ENCODE results near the gene ZNF274.

Gene ZNF274

GRCh38 chr19:58203814-58204475 is 21.1 kb downstream of the ZNF274 start:
- Histone ChIP-seq H4K20me1 (no peaks in the 10 kb centered on the region; a peak in 1 of 22 replicates), H3K9ac (no peak overlapping the region), H3K4me3 (peak overlapping the region in 9 of 10 experiments; percentile 16 to 58 (median 32); a peak in 13 of 20 replicates), H3K27ac (no peak overlapping the region), H3K9me3 (replicated peaks in 1 of 11) (peaks cover 100% of the 10 kb centered on the region in 11 experiments), H3K4me1 (no peaks in the 10 kb centered on the region), H3K27me3 (no peaks in the 10 kb centered on the region), H3K36me3 (peaks cover 100% of the 10 kb centered on the region in 11 experiments), H3K4me2 (no peak overlapping the region)
- TF ChIP-seq Cebpa-rat (IDR thresholded peaks at IDR 0.05): no peak

- Histone ChIP-seq H3K36me3 (peaks cover 100% of the 10 kb centered on the region in 11 experiments), H3K4me2 (no peak overlapping the region), H3K9ac (no peak overlapping the region), H3K27me3 (no peaks in the 10 kb centered on the region), H3K9me3 (replicated peaks in 1 of 11) (peaks cover 100% of the 10 kb centered on the region in 11 experiments), H3K4me1 (no peaks in the 10 kb centered on the region), H3K4me3 (peak overlapping the region in 9 of 10 experiments; percentile 16 to 58 (median 32); a peak in 14 of 20 replicates), H4K20me1 (no peaks in the 10 kb centered on the region; a peak in 1 of 22 replicates), H3K27ac (no peak overlapping the region)
- TF ChIP-seq Cebpa-rat (IDR thresholded peaks at IDR 0.05): no peak
Observed at GRCh38 chr19:58204566-58204965, 21.7 kb downstream of the ZNF274 start.

- no peak overlapping the region for H3K4me2 ChIP-seq
- H3K9me3 ChIP-seq (replicated peaks in 1 of 11): peaks cover 100% of the 10 kb centered on the region in 11 experiments
- H4K20me1 ChIP-seq: no peaks in the 10 kb centered on the region; a peak in 1 of 22 replicates
- peaks cover 0 to 4% (median 0%) of the 10 kb centered on the region in 11 experiments; a peak in 1 of 22 replicates for H3K27me3 ChIP-seq
- H3K4me3 ChIP-seq: peak overlapping the region in 9 of 10 experiments; percentile 15 to 59 (median 31); a peak in 16 of 20 replicates
- H3K4me1 ChIP-seq: no peaks in the 10 kb centered on the region
- no peak overlapping the region for H3K27ac ChIP-seq
- TF ChIP-seq Cebpa-rat (IDR thresholded peaks at IDR 0.05): no peak
- no peak overlapping the region for H3K9ac ChIP-seq
- H3K36me3 ChIP-seq: peaks cover 98 to 100% (median 100%) of the 10 kb centered on the region in 11 experiments
Observed at GRCh38 chr19:58209577-58209976, 26.7 kb downstream of the ZNF274 start.

- H3K36me3 ChIP-seq: peaks cover 68 to 78% (median 75%) of the 10 kb centered on the region in 11 experiments
- H3K4me3 ChIP-seq: peak overlapping the region in 7 of 10 experiments; percentile 19 to 54 (median 30); a peak in 13 of 20 replicates
- H3K9me3 ChIP-seq (replicated peaks in 1 of 11): peaks cover 93 to 100% (median 100%) of the 10 kb centered on the region in 11 experiments
- no peak overlapping the region for H3K9ac ChIP-seq
- TF ChIP-seq Cebpa-rat (IDR thresholded peaks at IDR 0.05): peak in 3 of 11 experiments; percentile 11 to 69 (median 35); a peak in 3 of 22 replicates
- no peak overlapping the region for H3K27ac ChIP-seq
- H4K20me1 ChIP-seq: no peaks in the 10 kb centered on the region
- H3K27me3 ChIP-seq: peaks cover 0 to 4% (median 0%) of the 10 kb centered on the region in 11 experiments; a peak in 1 of 22 replicates
- no peaks in the 10 kb centered on the region for H3K4me1 ChIP-seq
- no peak overlapping the region for H3K4me2 ChIP-seq
Observed at GRCh38 chr19:58212336-58213074, 29.6 kb downstream of the ZNF274 start.

- Histone ChIP-seq H4K20me1 (no peaks in the 10 kb centered on the region), H3K9ac (no peak overlapping the region), H3K9me3 (replicated peaks in 1 of 11) (peaks cover 92 to 100% (median 99%) of the 10 kb centered on the region in 11 experiments), H3K36me3 (peaks cover 63 to 73% (median 70%) of the 10 kb centered on the region in 11 experiments), H3K27ac (no peak overlapping the region), H3K4me1 (no peaks in the 10 kb centered on the region), H3K4me3 (peak overlapping the region in 7 of 10 experiments; percentile 19 to 54 (median 30); a peak in 9 of 20 replicates), H3K4me2 (no peak overlapping the region), H3K27me3 (peaks cover 0 to 4% (median 0%) of the 10 kb centered on the region in 11 experiments; a peak in 1 of 22 replicates)
- no peak for TF ChIP-seq Cebpa-rat (IDR thresholded peaks at IDR 0.05)
Observed at GRCh38 chr19:58213075-58213369, 30.2 kb downstream of the ZNF274 start.

- Histone ChIP-seq H3K36me3 (peaks cover 23 to 32% (median 29%) of the 10 kb centered on the region in 11 experiments), H3K27me3 (no peaks in the 10 kb centered on the region), H3K4me2 (no peak overlapping the region), H3K9ac (no peak overlapping the region), H3K4me3 (no peak overlapping the region), H3K4me1 (no peaks in the 10 kb centered on the region), H4K20me1 (no peaks in the 10 kb centered on the region), H3K9me3 (replicated peaks in 1 of 11) (peaks cover 55 to 84% (median 67%) of the 10 kb centered on the region in 11 experiments), H3K27ac (no peak overlapping the region)
- TF ChIP-seq Cebpa-rat (IDR thresholded peaks at IDR 0.05): no peak
Observed at GRCh38 chr19:58217069-58217481, 34.2 kb downstream of the ZNF274 start.

GRCh38 chr19:58217607-58218391 is 34.9 kb downstream of the ZNF274 start:
- Histone ChIP-seq H3K9me3 (replicated peaks in 1 of 11) (peaks cover 48 to 81% (median 63%) of the 10 kb centered on the region in 11 experiments), H3K9ac (no peak overlapping the region)

GRCh38 chr19:58218899-58219298 is 36.0 kb downstream of the ZNF274 start:
- Histone ChIP-seq H3K4me2 (no peak overlapping the region), H4K20me1 (no peaks in the 10 kb centered on the region), H3K27me3 (no peaks in the 10 kb centered on the region), H3K9me3 (replicated peaks in 1 of 11) (peaks cover 46 to 81% (median 63%) of the 10 kb centered on the region in 11 experiments), H3K4me3 (no peak overlapping the region), H3K4me1 (no peaks in the 10 kb centered on the region), H3K36me3 (peaks cover 4 to 14% (median 11%) of the 10 kb centered on the region in 11 experiments), H3K9ac (no peak overlapping the region), H3K27ac (no peak overlapping the region)
- no peak for TF ChIP-seq Cebpa-rat (IDR thresholded peaks at IDR 0.05)

More at GRCh38 chr19:58217607-58218391, 34.9 kb downstream of the ZNF274 start:
- H3K27me3 ChIP-seq: no peaks in the 10 kb centered on the region
- no peak overlapping the region for H3K27ac ChIP-seq
- no peak for TF ChIP-seq Cebpa-rat (IDR thresholded peaks at IDR 0.05)
- no peaks in the 10 kb centered on the region for H3K4me1 ChIP-seq
- H3K4me2 ChIP-seq: no peak overlapping the region
- H3K4me3 ChIP-seq: no peak overlapping the region
- H3K36me3 ChIP-seq: peaks cover 15 to 25% (median 22%) of the 10 kb centered on the region in 11 experiments
- H4K20me1 ChIP-seq: no peaks in the 10 kb centered on the region
